ENCODE data around the gene C10orf143.

Gene C10orf143

GRCh38 chr10:130066743-130067142 is 43.9 kb downstream of the C10orf143 start:
- no CpG with 5 or more reads among the region's 7 CpGs for WGBS, 2 donors (ENCODE audit: extremely low coverage in 2 of 2, insufficient read length in 2 of 2, insufficient replicate concordance in 1 of 2)
- Histone ChIP-seq H3K23ac (ENCODE audit: low read depth, low read length, poor library complexity) (no peak overlapping the region), H3K4me2 (ENCODE audit: insufficient read depth, low read length, poor library complexity, severe bottlenecking) (no peak overlapping the region), H2BK5ac (ENCODE audit: low read length) (no peak overlapping the region), H3K4ac (ENCODE audit: low read length) (no peak overlapping the region), H4K91ac (ENCODE audit: low read depth, low read length, poor library complexity) (no peak overlapping the region), H3K9me3 (replicated peaks in 1 of 2; ENCODE audit: control insufficient read depth in 2 of 2, insufficient read depth in 1 of 2, low read depth in 1 of 2, low read length in 2 of 2) (no peaks in the 10 kb centered on the region), H2AK5ac (ENCODE audit: low read depth, low read length) (no peak overlapping the region), H3K9ac (ENCODE audit: low read depth, low read length, poor library complexity) (no peak overlapping the region), H3K4me3 (ENCODE audit: low read length in 2 of 2) (no peak overlapping the region), H3K27me3 (ENCODE audit: control insufficient read depth in 3 of 3, insufficient read depth in 3 of 3, low read depth in 1 of 3, low read length in 3 of 3) (peaks cover 0 to 2% (median 0%) of the 10 kb centered on the region in 3 experiments), H3K4me1 (ENCODE audit: control insufficient read depth in 2 of 2, insufficient read depth in 1 of 2, low read depth in 1 of 2, low read length in 2 of 2) (no peaks in the 10 kb centered on the region), H2BK15ac (ENCODE audit: low read length) (no peak overlapping the region), H3K14ac (ENCODE audit: low read length) (no peak overlapping the region), H3K36me3 (replicated peaks in 1 of 2; ENCODE audit: control insufficient read depth in 2 of 2, insufficient read depth in 2 of 2, low read length in 2 of 2) (no peaks in the 10 kb centered on the region), H3K18ac (ENCODE audit: low read length) (peak overlapping the region; percentile 25), H2BK12ac (ENCODE audit: low read length) (no peak overlapping the region), H2AFZ (ENCODE audit: low read length) (no peak overlapping the region), H2BK120ac (ENCODE audit: low read depth, low read length) (no peak overlapping the region), H3K27ac (replicated peaks; ENCODE audit: low read length) (no peak overlapping the region), H4K8ac (ENCODE audit: low read depth, low read length) (no peak overlapping the region), H3K79me1 (ENCODE audit: low read depth, low read length) (no peaks in the 10 kb centered on the region)
- DNase-seq (ENCODE audit: low spot score) = no peak

GRCh38 chr10:130065251-130065650 is 45.4 kb downstream of the C10orf143 start:
- no peak overlapping the region for H3K23ac ChIP-seq (ENCODE audit: low read depth, low read length, poor library complexity)
- H2BK15ac ChIP-seq (ENCODE audit: low read length) = no peak overlapping the region
- H3K36me3 ChIP-seq (replicated peaks in 1 of 2; ENCODE audit: control insufficient read depth in 2 of 2, insufficient read depth in 2 of 2, low read length in 2 of 2) = no peaks in the 10 kb centered on the region
- H2BK5ac ChIP-seq (ENCODE audit: low read length) = no peak overlapping the region
- H3K9me3 ChIP-seq (replicated peaks in 1 of 2; ENCODE audit: control insufficient read depth in 2 of 2, insufficient read depth in 1 of 2, low read depth in 1 of 2, low read length in 2 of 2) = no peaks in the 10 kb centered on the region
- no peak overlapping the region for H2BK120ac ChIP-seq (ENCODE audit: low read depth, low read length)
- no CpG with 5 or more reads among the region's 10 CpGs for WGBS, 2 donors (ENCODE audit: extremely low coverage in 2 of 2, insufficient read length in 2 of 2, insufficient replicate concordance in 1 of 2)
- no peak overlapping the region for H4K91ac ChIP-seq (ENCODE audit: low read depth, low read length, poor library complexity)
- no peak overlapping the region for H3K4ac ChIP-seq (ENCODE audit: low read length)
- no peak overlapping the region for H3K4me3 ChIP-seq (ENCODE audit: low read length in 2 of 2)
- H3K4me2 ChIP-seq (ENCODE audit: insufficient read depth, low read length, poor library complexity, severe bottlenecking) = no peak overlapping the region
- no peak overlapping the region for H2AK5ac ChIP-seq (ENCODE audit: low read depth, low read length)
- peak overlapping the region; percentile 67 for H3K18ac ChIP-seq (ENCODE audit: low read length)
- no peak for DNase-seq (ENCODE audit: low spot score)
- H3K4me1 ChIP-seq (ENCODE audit: control insufficient read depth in 2 of 2, insufficient read depth in 1 of 2, low read depth in 1 of 2, low read length in 2 of 2) = no peaks in the 10 kb centered on the region
- no peak overlapping the region for H2BK12ac ChIP-seq (ENCODE audit: low read length)
- no peaks in the 10 kb centered on the region for H3K79me1 ChIP-seq (ENCODE audit: low read depth, low read length)
- no peak overlapping the region for H4K8ac ChIP-seq (ENCODE audit: low read depth, low read length)
- H3K14ac ChIP-seq (ENCODE audit: low read length) = no peak overlapping the region
- H3K27me3 ChIP-seq (ENCODE audit: control insufficient read depth in 3 of 3, insufficient read depth in 3 of 3, low read depth in 1 of 3, low read length in 3 of 3) = peaks cover 0 to 2% (median 0%) of the 10 kb centered on the region in 3 experiments
- no peak overlapping the region for H2AFZ ChIP-seq (ENCODE audit: low read length)
- H3K9ac ChIP-seq (ENCODE audit: low read depth, low read length, poor library complexity) = no peak overlapping the region
- no peak overlapping the region for H3K27ac ChIP-seq (replicated peaks; ENCODE audit: low read length)

GRCh38 chr10:130064783-130065182 is 45.8 kb downstream of the C10orf143 start:
- Histone ChIP-seq H3K79me1 (ENCODE audit: low read depth, low read length) (no peaks in the 10 kb centered on the region), H3K4me1 (ENCODE audit: control insufficient read depth in 2 of 2, insufficient read depth in 1 of 2, low read depth in 1 of 2, low read length in 2 of 2) (no peaks in the 10 kb centered on the region), H3K18ac (ENCODE audit: low read length) (peak overlapping the region; percentile 67), H3K9ac (ENCODE audit: low read depth, low read length, poor library complexity) (no peak overlapping the region), H3K14ac (ENCODE audit: low read length) (no peak overlapping the region), H4K8ac (ENCODE audit: low read depth, low read length) (no peak overlapping the region), H3K27ac (replicated peaks; ENCODE audit: low read length) (no peak overlapping the region), H3K4ac (ENCODE audit: low read length) (no peak overlapping the region), H3K27me3 (ENCODE audit: control insufficient read depth in 3 of 3, insufficient read depth in 3 of 3, low read depth in 1 of 3, low read length in 3 of 3) (peaks cover 0 to 2% (median 0%) of the 10 kb centered on the region in 3 experiments), H3K23ac (ENCODE audit: low read depth, low read length, poor library complexity) (no peak overlapping the region), H2BK15ac (ENCODE audit: low read length) (no peak overlapping the region), H3K4me3 (ENCODE audit: low read length in 2 of 2) (no peak overlapping the region), H2BK120ac (ENCODE audit: low read depth, low read length) (no peak overlapping the region), H3K9me3 (replicated peaks in 1 of 2; ENCODE audit: control insufficient read depth in 2 of 2, insufficient read depth in 1 of 2, low read depth in 1 of 2, low read length in 2 of 2) (no peaks in the 10 kb centered on the region), H2BK12ac (ENCODE audit: low read length) (no peak overlapping the region), H2BK5ac (ENCODE audit: low read length) (no peak overlapping the region), H3K4me2 (ENCODE audit: insufficient read depth, low read length, poor library complexity, severe bottlenecking) (no peak overlapping the region), H2AFZ (ENCODE audit: low read length) (no peak overlapping the region), H4K91ac (ENCODE audit: low read depth, low read length, poor library complexity) (no peak overlapping the region), H2AK5ac (ENCODE audit: low read depth, low read length) (no peak overlapping the region), H3K36me3 (replicated peaks in 1 of 2; ENCODE audit: control insufficient read depth in 2 of 2, insufficient read depth in 2 of 2, low read length in 2 of 2) (no peaks in the 10 kb centered on the region)
- DNase-seq (ENCODE audit: low spot score) = no peak
- WGBS, 2 donors (ENCODE audit: extremely low coverage in 2 of 2, insufficient read length in 2 of 2, insufficient replicate concordance in 1 of 2) = no CpG with 5 or more reads among the region's 5 CpGs

- no peak overlapping the region for H4K91ac ChIP-seq (ENCODE audit: low read depth, low read length, poor library complexity)
- H3K9me3 ChIP-seq (replicated peaks in 1 of 2; ENCODE audit: control insufficient read depth in 2 of 2, insufficient read depth in 1 of 2, low read depth in 1 of 2, low read length in 2 of 2) = no peaks in the 10 kb centered on the region
- no peak overlapping the region for H3K4ac ChIP-seq (ENCODE audit: low read length)
- H3K9ac ChIP-seq (ENCODE audit: low read depth, low read length, poor library complexity) = no peak overlapping the region
- WGBS, 2 donors (ENCODE audit: extremely low coverage in 2 of 2, insufficient read length in 2 of 2, insufficient replicate concordance in 1 of 2) = no CpG with 5 or more reads among the region's 13 CpGs
- DNase-seq (ENCODE audit: low spot score) = no peak
- H2BK5ac ChIP-seq (ENCODE audit: low read length) = no peak overlapping the region
- H2BK15ac ChIP-seq (ENCODE audit: low read length) = no peak overlapping the region
- H3K23ac ChIP-seq (ENCODE audit: low read depth, low read length, poor library complexity) = no peak overlapping the region
- H2AK5ac ChIP-seq (ENCODE audit: low read depth, low read length) = no peak overlapping the region
- no peak overlapping the region for H3K4me2 ChIP-seq (ENCODE audit: insufficient read depth, low read length, poor library complexity, severe bottlenecking)
- H3K27ac ChIP-seq (replicated peaks; ENCODE audit: low read length) = no peak overlapping the region
- peaks cover 0 to 2% (median 0%) of the 10 kb centered on the region in 3 experiments for H3K27me3 ChIP-seq (ENCODE audit: control insufficient read depth in 3 of 3, insufficient read depth in 3 of 3, low read depth in 1 of 3, low read length in 3 of 3)
- no peaks in the 10 kb centered on the region for H3K79me1 ChIP-seq (ENCODE audit: low read depth, low read length)
- no peak overlapping the region for H2AFZ ChIP-seq (ENCODE audit: low read length)
- no peak overlapping the region for H4K8ac ChIP-seq (ENCODE audit: low read depth, low read length)
- no peak overlapping the region for H2BK12ac ChIP-seq (ENCODE audit: low read length)
- no peaks in the 10 kb centered on the region for H3K36me3 ChIP-seq (replicated peaks in 1 of 2; ENCODE audit: control insufficient read depth in 2 of 2, insufficient read depth in 2 of 2, low read length in 2 of 2)
- no peak overlapping the region for H3K4me3 ChIP-seq (ENCODE audit: low read length in 2 of 2)
- H3K4me1 ChIP-seq (ENCODE audit: control insufficient read depth in 2 of 2, insufficient read depth in 1 of 2, low read depth in 1 of 2, low read length in 2 of 2) = no peaks in the 10 kb centered on the region
- H3K18ac ChIP-seq (ENCODE audit: low read length) = no peak overlapping the region
- no peak overlapping the region for H3K14ac ChIP-seq (ENCODE audit: low read length)
- H2BK120ac ChIP-seq (ENCODE audit: low read depth, low read length) = no peak overlapping the region
Measured at GRCh38 chr10:130062976-130063375, 47.7 kb downstream of the C10orf143 start.
